K562 (cell line): ENCODE results near the gene DNAJB6.

Source experiments
- SRF ChIP-seq, 2 experiments: fragments of 250-450, 450-650 bp in 1 of 2; sonication (Bioruptor Pico) in 1 of 2; sonication (generic) in 1 of 2; formaldehyde crosslinking; IDR thresholded peaks; 2 replicates each; pipeline versions ENCODE4 v1.5.0 to v1.5.1; 2020 to 2022; ENCODE audit warnings: mild to moderate bottlenecking in 1 of 2, missing genetic modification reagents in 1 of 2
- TF ChIP-seq, protein P1 (sequence below), 3 experiments: IDR thresholded peaks in 2 of 3; conservative IDR thresholded peaks in 1 of 3; 2 replicates each; pipeline ENCODE4 v1.5.1; 2011 to 2012; ENCODE audit warnings: low read length in 3 of 3, mild to moderate bottlenecking in 3 of 3, control low read depth in 2 of 3, improper control_type of control experiment in 1 of 3, inconsistent platforms in 1 of 3, low read depth in 1 of 3, mixed read lengths in 1 of 3, moderate library complexity in 1 of 3; ENCODE audit not compliant: insufficient read depth in 2 of 3

DNA sequence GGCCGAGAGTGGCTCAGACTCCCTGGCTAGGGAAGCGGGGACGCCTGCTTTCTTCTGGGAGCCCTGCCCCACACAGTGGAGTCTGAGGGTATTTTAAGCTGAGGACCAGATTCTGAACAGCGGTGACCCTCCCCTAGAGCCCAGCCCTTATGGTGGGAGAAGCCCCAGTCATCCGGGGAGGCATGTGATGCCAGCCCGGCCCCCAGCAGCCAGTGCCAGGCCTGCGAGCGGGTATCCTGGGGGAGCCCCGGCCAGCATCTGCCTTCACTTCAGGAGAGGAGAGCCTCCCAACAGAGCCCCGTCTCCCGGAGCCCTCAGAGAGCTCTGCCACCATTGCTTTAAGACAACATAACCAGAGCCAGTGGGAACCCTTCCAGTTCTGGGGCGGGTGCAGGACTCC, 41.5 kb upstream of the DNAJB6 start:
- no peak for TF ChIP-seq SRF (CRISPR knock-in tag; IDR thresholded peaks at IDR 0.05)
- TF ChIP-seq, protein P1, sequence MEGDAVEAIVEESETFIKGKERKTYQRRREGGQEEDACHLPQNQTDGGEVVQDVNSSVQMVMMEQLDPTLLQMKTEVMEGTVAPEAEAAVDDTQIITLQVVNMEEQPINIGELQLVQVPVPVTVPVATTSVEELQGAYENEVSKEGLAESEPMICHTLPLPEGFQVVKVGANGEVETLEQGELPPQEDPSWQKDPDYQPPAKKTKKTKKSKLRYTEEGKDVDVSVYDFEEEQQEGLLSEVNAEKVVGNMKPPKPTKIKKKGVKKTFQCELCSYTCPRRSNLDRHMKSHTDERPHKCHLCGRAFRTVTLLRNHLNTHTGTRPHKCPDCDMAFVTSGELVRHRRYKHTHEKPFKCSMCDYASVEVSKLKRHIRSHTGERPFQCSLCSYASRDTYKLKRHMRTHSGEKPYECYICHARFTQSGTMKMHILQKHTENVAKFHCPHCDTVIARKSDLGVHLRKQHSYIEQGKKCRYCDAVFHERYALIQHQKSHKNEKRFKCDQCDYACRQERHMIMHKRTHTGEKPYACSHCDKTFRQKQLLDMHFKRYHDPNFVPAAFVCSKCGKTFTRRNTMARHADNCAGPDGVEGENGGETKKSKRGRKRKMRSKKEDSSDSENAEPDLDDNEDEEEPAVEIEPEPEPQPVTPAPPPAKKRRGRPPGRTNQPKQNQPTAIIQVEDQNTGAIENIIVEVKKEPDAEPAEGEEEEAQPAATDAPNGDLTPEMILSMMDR (IDR thresholded peaks at IDR 0.05 in 2 of 3, conservative IDR thresholded peaks at IDR 0.05 in 1 of 3; ENCODE audit: insufficient read depth in 2 of 3, low read depth in 1 of 3, low read length in 3 of 3) = no peak
